Esophagus muscularis mucosa (tissue), 4 donors: Measurements from ENCODE around the gene PAK1IP1. TPM values are rescaled to one million over a fixed set of nuclear protein-coding genes. Genes with fewer than 3 reads are reported as not detected.
"Not testable (repeated sequence)": the region's sequence is repeated elsewhere in the genome, so short reads cannot be mapped to it uniquely, and the experiment has no call there.

ENCODE experiments used
- DNase-seq: peaks from one replicate; pipeline ENCODE4 v3.0.0-alpha.2; 2017; ENCODE audit errors: extremely low spot score
- H3K27ac ChIP-seq, 4 donors: fragments of 200-600 bp; sonication (generic); replicated peaks in 1 of 4; 1 replicate in 3 of 4; 2 replicates in 1 of 4; pipeline ENCODE4 v1.5.1; 2016 to 2019; ENCODE audit warnings: mild to moderate bottlenecking in 1 of 4
- H3K27me3 ChIP-seq, 4 donors: fragments of 200-600 bp; sonication (generic); one replicate each; pipeline versions ENCODE4 v1.5.1 to v1.6.0; 2016 to 2019
- H3K36me3 ChIP-seq, 4 donors: fragments of 200-600 bp; sonication (generic); one replicate each; pipeline ENCODE4 v1.5.1; 2016 to 2019
- H3K4me1 ChIP-seq, 4 donors: fragments of 200-600 bp; sonication (generic); one replicate each; pipeline ENCODE4 v1.5.1; 2016 to 2019
- H3K4me3 ChIP-seq, 4 donors: fragments of 200-600 bp; sonication (generic); 1 replicate in 2 of 4; 2 replicates in 2 of 4; pipeline ENCODE4 v1.5.1; 2016 to 2019; ENCODE audit warnings: mild to moderate bottlenecking in 4 of 4, moderate library complexity in 1 of 4
- H3K9me3 ChIP-seq, 4 donors: fragments of 200-600 bp; sonication (generic); 1 replicate in 3 of 4; 2 replicates in 1 of 4; pipeline ENCODE4 v1.5.1; 2016 to 2019
- CTCF ChIP-seq, 3 experiments: fragments of 200-600 bp in 2 of 3; fragments of 450-650 bp in 1 of 3; sonication (generic) in 2 of 3; IDR thresholded peaks; one replicate each; pipeline ENCODE4 v1.5.1; 2017 to 2019; ENCODE audit warnings: antibody characterized with exemption in 3 of 3, mild to moderate bottlenecking in 2 of 3, moderate library complexity in 1 of 3
- EP300 ChIP-seq: sonication (generic); formaldehyde crosslinking; IDR thresholded peaks from one replicate; pipeline ENCODE4 v1.6.1; 2017; ENCODE audit warnings: antibody characterized with exemption
- POLR2A ChIP-seq: fragments of 450-650 bp; IDR thresholded peaks from one replicate; pipeline ENCODE4 v1.6.1; 2017; ENCODE audit warnings: antibody characterized with exemption, moderate library complexity, mild to moderate bottlenecking, low read depth
- POLR2AphosphoS5 ChIP-seq, 2 donors: sonication (generic); formaldehyde crosslinking; IDR thresholded peaks; one replicate each; pipeline ENCODE4 v1.6.1; 2017; ENCODE audit warnings: antibody characterized with exemption in 2 of 2
- WGBS: methylation state at CpG from one replicate; pipeline ENCODE4 v1.1.5; 2018; 5-methylcytosine and 5-hydroxymethylcytosine counted together
- intact Hi-C: fragments of 100-400 bp; cut with DNase I; formaldehyde crosslinking; loops from one replicate; pipeline ENCODE4 v1.15.1; 2023
- total RNA-seq, 4 donors: library from RNA; depleted of rRNA; stranded (reverse); fragments of >200 nt; gene quantifications; one replicate each; pipeline versions ENCODE4 v1.1.0 to v1.2.1, GENCODE V29; 2016

PAK1IP1 gene
- total RNA-seq, 4 donors from 2014 or later, result 9.4 to 17.9 (median 11.4) TPM

GRCh38 chr6:10719964-10720264 is 25.1 kb downstream of the PAK1IP1 start:
- H3K27me3 ChIP-seq, result no peaks in the 10 kb centered on the region
- DNase-seq, result no peak
- peak overlapping the region; percentile 62 to 70 (median 65) for H3K4me3 ChIP-seq
- TF ChIP-seq EP300, result no peak
- no peak for TF ChIP-seq POLR2AphosphoS5 (IDR thresholded peaks at IDR 0.05)
- TF ChIP-seq POLR2A, result no peak
- TF ChIP-seq CTCF (IDR thresholded peaks at IDR 0.05), result no peak
- WGBS, result 28% methylated on average over 4 of the region's 21 CpGs
- intact Hi-C loops, result no loop called here
- H3K9me3 ChIP-seq, result no peaks in the 10 kb centered on the region
- H3K27ac ChIP-seq, result peak overlapping the region; percentile 81 to 87 (median 84)
- peaks cover 21 to 40% (median 32%) of the 10 kb centered on the region in 4 donors for H3K4me1 ChIP-seq
- peaks cover 0 to 4% (median 1%) of the 10 kb centered on the region in 4 donors for H3K36me3 ChIP-seq

GRCh38 chr6:10720265-10720959 is 25.6 kb downstream of the PAK1IP1 start:
- no peaks in the 10 kb centered on the region for H3K9me3 ChIP-seq
- TF ChIP-seq POLR2AphosphoS5 (IDR thresholded peaks at IDR 0.05) (peak; percentile 27 to 47), POLR2A (no peak)
- H3K4me3 ChIP-seq, result peak overlapping the region; percentile 62 to 70 (median 65)
- WGBS, result 3% methylated on average over 6 of the region's 49 CpGs
- peaks cover 26 to 45% (median 37%) of the 10 kb centered on the region in 4 donors for H3K4me1 ChIP-seq
- intact Hi-C loops, result no loop called here
- no peak for DNase-seq
- H3K36me3 ChIP-seq, result peaks cover 0 to 9% (median 5%) of the 10 kb centered on the region in 4 donors
- no peaks in the 10 kb centered on the region for H3K27me3 ChIP-seq
- H3K27ac ChIP-seq, result peak overlapping the region; percentile 81 to 87 (median 84)

GRCh38 chr6:10720960-10721849 is 26.4 kb downstream of the PAK1IP1 start:
- H3K27me3 ChIP-seq, H3K9me3 ChIP-seq, intact Hi-C loops: not testable (repeated sequence)
- Histone ChIP-seq H3K4me3 (peak overlapping the region; percentile 62 to 70 (median 65)), H3K36me3 (peaks cover 0 to 17% (median 13%) of the 10 kb centered on the region in 4 donors), H3K4me1 (peaks cover 33 to 53% (median 43%) of the 10 kb centered on the region in 4 donors), H3K27ac (peak overlapping the region; percentile 81 to 87 (median 84))
- WGBS, result 82% methylated on average over 15 of the region's 17 CpGs
- DNase-seq, result peak; percentile 39

GRCh38 chr6:10721850-10722569 is 27.2 kb downstream of the PAK1IP1 start:
- Histone ChIP-seq H3K36me3 (peaks cover 0 to 25% (median 21%) of the 10 kb centered on the region in 4 donors), H3K4me1 (peaks cover 35 to 60% (median 46%) of the 10 kb centered on the region in 4 donors), H3K4me3 (peak overlapping the region; percentile 68 to 74 (median 70)), H3K27me3 (no peaks in the 10 kb centered on the region), H3K9me3 (no peaks in the 10 kb centered on the region), H3K27ac (peak overlapping the region; percentile 84 to 92 (median 86))
- no peak for TF ChIP-seq EP300
- no peak for TF ChIP-seq POLR2AphosphoS5 (IDR thresholded peaks at IDR 0.05)
- no peak for TF ChIP-seq POLR2A
- no peak for TF ChIP-seq CTCF (IDR thresholded peaks at IDR 0.05)
- intact Hi-C loops, result loop anchor here (2.0 kb wide), 1 partner anchor 25 kb away; the partner anchor contains the start of gene TMEM14B
- DNase-seq, result peak; percentile 47
- 78% methylated on average over 11 of the region's 11 CpGs for WGBS

GRCh38 chr6:10722570-10722819 is 27.7 kb downstream of the PAK1IP1 start:
- no peaks in the 10 kb centered on the region for H3K9me3 ChIP-seq
- WGBS, result 0% methylated on average over 6 of the region's 6 CpGs
- H3K36me3 ChIP-seq, result peaks cover 0 to 30% (median 26%) of the 10 kb centered on the region in 4 donors
- TF ChIP-seq CTCF (IDR thresholded peaks at IDR 0.05), result no peak
- TF ChIP-seq EP300, result no peak
- no peak for TF ChIP-seq POLR2AphosphoS5 (IDR thresholded peaks at IDR 0.05)
- no peak for TF ChIP-seq POLR2A
- no peaks in the 10 kb centered on the region for H3K27me3 ChIP-seq
- peak overlapping the region; percentile 84 to 92 (median 86) for H3K27ac ChIP-seq
- intact Hi-C loops, result loop anchor here (2.0 kb wide), 1 partner anchor 24 kb away; the partner anchor contains the start of gene TMEM14B
- H3K4me3 ChIP-seq, result peak overlapping the region; percentile 68 to 74 (median 70)
- H3K4me1 ChIP-seq, result peaks cover 35 to 60% (median 46%) of the 10 kb centered on the region in 4 donors
- DNase-seq, result no peak
